SK-N-SH (cell line): ENCODE data around the gene C19orf44. TPM values are rescaled to one million over a fixed set of nuclear protein-coding genes. Genes with fewer than 3 reads are reported as not detected.

Experiments used
- CTCF ChIA-PET: fragments of 300-600, 350-600 bp; formaldehyde crosslinking; extraction: SDS; loops from one replicate; lab custom pipeline; 2021; lab: Yijun Ruan, JAX
- POLR2A ChIA-PET: fragments of 350-600 bp; sonication (Branson Sonifier 250); formaldehyde crosslinking; extraction: SDS; loops from one replicate; lab custom pipeline; 2020; ENCODE audit warnings: antibody characterized with exemption, inconsistent platforms; lab: Yijun Ruan, JAX
- DNase-seq: peaks from one replicate; pipeline ENCODE4 v3.0.0; 2012
- H2AFZ ChIP-seq: fragments of 200-600 bp; sonication (generic); 2 replicates; pipeline ENCODE4 v1.8.1; 2016; ENCODE audit warnings: antibody characterized with exemption, mild to moderate bottlenecking, low read depth
- H3F3A ChIP-seq: fragments of 200-600 bp; sonication (generic); replicated peaks from 2 replicates; pipeline ENCODE3; 2016; ENCODE audit warnings: antibody characterized with exemption, mild to moderate bottlenecking; ENCODE audit not compliant: insufficient read depth
- H3K27ac ChIP-seq, 2 experiments: fragments of 200-500 bp in 1 of 2; fragments of 200-600 bp in 1 of 2; sonication (Bioruptor generic) in 1 of 2; sonication (generic), shearing (Covaris generic) in 1 of 2; 2 replicates each; pipeline versions ENCODE4 v1.5.1 to v1.6.1; 2014 to 2016; ENCODE audit warnings: low read depth in 2 of 2, inconsistent platforms in 1 of 2, low read length in 1 of 2, mild to moderate bottlenecking in 1 of 2, mixed read lengths in 1 of 2
- H3K27me3 ChIP-seq: fragments of 200-600 bp; sonication (generic), shearing (Covaris generic); 2 replicates; pipeline ENCODE4 v1.6.1; 2016; ENCODE audit warnings: mixed run types; ENCODE audit not compliant: insufficient read depth
- H3K36me3 ChIP-seq, 2 experiments: fragments of 200-500 bp in 1 of 2; fragments of 200-600 bp in 1 of 2; sonication (Bioruptor generic) in 1 of 2; sonication (generic) in 1 of 2; replicated peaks in 1 of 2; 2 replicates each; pipeline versions ENCODE3 to v1.5.1; 2014 to 2016; ENCODE audit warnings: low read length in 1 of 2, mild to moderate bottlenecking in 1 of 2; ENCODE audit not compliant: insufficient read depth in 2 of 2, control insufficient read depth in 1 of 2
- H3K4me1 ChIP-seq, 2 experiments: fragments of 200-500 bp in 1 of 2; fragments of 200-600 bp in 1 of 2; sonication (Bioruptor generic) in 1 of 2; sonication (generic), shearing (Covaris generic) in 1 of 2; 2 replicates each; pipeline versions ENCODE4 v1.5.1 to v1.6.1; 2014 to 2016; ENCODE audit warnings: low read depth in 1 of 2, low read length in 1 of 2, mixed run types in 1 of 2; ENCODE audit not compliant: insufficient read depth in 2 of 2, control insufficient read depth in 1 of 2
- H3K4me2 ChIP-seq: fragments of 200-600 bp; sonication (generic), shearing (Covaris generic); 2 replicates; pipeline ENCODE4 v1.6.1; 2017; ENCODE audit warnings: mixed run types
- H3K4me3 ChIP-seq, 2 experiments: fragments of 200-500 bp in 1 of 2; fragments of 200-600 bp in 1 of 2; sonication (Bioruptor generic) in 1 of 2; sonication (generic), shearing (Covaris generic) in 1 of 2; 2 replicates each; pipeline versions ENCODE4 v1.5.1 to v1.8.1; 2014 to 2016; ENCODE audit warnings: low read depth in 2 of 2, inconsistent platforms in 1 of 2, low read length in 1 of 2, mild to moderate bottlenecking in 1 of 2, mixed read lengths in 1 of 2, moderate library complexity in 1 of 2
- H3K79me2 ChIP-seq: fragments of 200-600 bp; sonication (generic); 2 replicates; pipeline ENCODE4 v1.8.1; 2017; ENCODE audit warnings: mild to moderate bottlenecking; ENCODE audit not compliant: insufficient read depth
- H3K9ac ChIP-seq: fragments of 200-600 bp; sonication (generic); 2 replicates; pipeline ENCODE4 v1.6.1; 2017; ENCODE audit warnings: mixed run types
- H3K9me2 ChIP-seq: fragments of 200-600 bp; sonication (generic); 2 replicates; pipeline ENCODE4 v1.6.1; 2017; ENCODE audit warnings: mixed run types
- H3K9me3 ChIP-seq: fragments of 200-600 bp; sonication (generic); 2 replicates; pipeline ENCODE4 v1.6.1; 2017; ENCODE audit warnings: mixed run types, mild to moderate bottlenecking, moderate library complexity
- H4K20me1 ChIP-seq: fragments of 200-600 bp; sonication (generic); 2 replicates; pipeline ENCODE4 v1.6.1; 2017; ENCODE audit warnings: mild to moderate bottlenecking, mixed run types; ENCODE audit not compliant: insufficient read depth
- ELF1 ChIP-seq: IDR thresholded peaks from 2 replicates; pipeline ENCODE4 v1.4.0; 2012
- EZH2phosphoT487 ChIP-seq: fragments of 200-600 bp; sonication (generic); IDR thresholded peaks from 2 replicates; pipeline ENCODE4 v1.6.1; 2017; ENCODE audit warnings: low read depth, mixed run types, mild to moderate bottlenecking, antibody characterized with exemption, moderate library complexity, borderline replicate concordance
- MEF2A ChIP-seq: IDR thresholded peaks from 2 replicates; pipeline ENCODE4 v1.4.0; 2012; ENCODE audit warnings: low read depth, borderline replicate concordance
- NRF1 ChIP-seq: IDR thresholded peaks from 2 replicates; pipeline ENCODE4 v1.6.1; 2012; ENCODE audit warnings: low read depth, mild to moderate bottlenecking, low read length
- RAD21 ChIP-seq: IDR thresholded peaks from 2 replicates; pipeline ENCODE4 v1.6.1; 2012; ENCODE audit warnings: mild to moderate bottlenecking, low read length
- RXRA ChIP-seq: IDR thresholded peaks from 2 replicates; pipeline ENCODE4 v1.4.0; 2012; ENCODE audit warnings: low read depth, mild to moderate bottlenecking, borderline replicate concordance
- SIN3A ChIP-seq: IDR thresholded peaks from 2 replicates; pipeline ENCODE4 v1.6.1; 2012; ENCODE audit warnings: low read depth, mild to moderate bottlenecking, low read length, moderate library complexity, borderline replicate concordance
- YY1 ChIP-seq: IDR thresholded peaks from 2 replicates; pipeline ENCODE4 v1.4.0; 2012; ENCODE audit warnings: low read depth, mild to moderate bottlenecking
- WGBS: methylation state at CpG from one replicate; pipeline ENCODE4 v1.1.6; 2017; ENCODE audit warnings: low lambda C conversion rate; 5-methylcytosine and 5-hydroxymethylcytosine counted together
- polyA plus RNA-seq, 3 experiments: library from polyadenylated mRNA; depleted of rRNA; stranded (reverse); fragments of >200 nt; gene quantifications; 2 replicates each; pipeline ENCODE4 v1.2.3, GENCODE V29; 2012
- TF ChIP-seq, protein P1 (sequence below): IDR thresholded peaks from 2 replicates; pipeline ENCODE4 v1.4.0; 2012; ENCODE audit warnings: low read depth, borderline replicate concordance
- TF ChIP-seq, protein P2 (sequence below): fragments of 200-600 bp; sonication (generic); IDR thresholded peaks from 2 replicates; pipeline ENCODE4 v1.6.1; 2017; ENCODE audit warnings: antibody characterized with exemption, mild to moderate bottlenecking, moderate library complexity
- TF ChIP-seq, protein P3 (sequence below): fragments of 150-350 bp; IDR thresholded peaks from 2 replicates; pipeline ENCODE4 v1.6.1; 2016; ENCODE audit warnings: mild to moderate bottlenecking, low read depth, low read length

Gene C19orf44
- polyA plus RNA-seq, 1 of the 3 experiments (the other 2 are of a cell fraction) = 6.0 TPM

DNA sequence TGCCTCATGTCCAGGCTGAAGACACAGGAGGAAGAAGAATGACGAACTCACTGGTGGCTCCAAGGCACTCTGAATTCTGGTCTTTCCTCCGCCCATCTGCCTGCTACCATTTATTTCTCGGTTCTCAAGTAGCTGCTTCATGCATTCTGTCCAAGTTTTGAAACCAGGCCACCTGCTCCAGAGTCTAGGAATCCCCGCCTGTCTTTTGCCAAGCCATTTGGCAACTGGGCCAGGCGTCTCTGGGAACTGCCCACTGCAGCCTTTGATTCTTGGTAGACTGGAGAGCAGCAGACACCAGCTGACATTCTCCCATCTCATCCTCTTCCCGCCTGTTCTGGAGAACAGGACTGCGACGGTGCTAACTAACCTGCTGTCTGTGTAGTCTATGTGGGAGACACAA, 65.2 kb downstream of the C19orf44 start:
- Histone ChIP-seq H2AFZ (no peak overlapping the region), H3K36me3 (peaks cover 31 to 36% of the 10 kb centered on the region in 2 experiments), H3K9ac (no peak overlapping the region), H3K79me2 (no peaks in the 10 kb centered on the region; the same call in 1 of the 2 replicates), H3K27me3 (no peaks in the 10 kb centered on the region), H3K4me1 (no peaks in the 10 kb centered on the region), H3K9me3 (no peaks in the 10 kb centered on the region), H3F3A (no peaks in the 10 kb centered on the region), H3K4me2 (no peak overlapping the region), H4K20me1 (no peaks in the 10 kb centered on the region), H3K4me3 (no peak overlapping the region), H3K9me2 (no peaks in the 10 kb centered on the region), H3K27ac (no peak overlapping the region)
- CTCF ChIA-PET = interaction anchor here (1.0 kb wide), 1 partner anchor 57 kb away, joined by 3 read pairs; no protein-coding TSS in a partner anchor
- no peak for DNase-seq
- TF ChIP-seq RAD21 (no peak), ELF1 (no peak), EZH2phosphoT487 (no peak), NRF1 (no peak), MEF2A (no peak)
- TF ChIP-seq, protein P1, sequence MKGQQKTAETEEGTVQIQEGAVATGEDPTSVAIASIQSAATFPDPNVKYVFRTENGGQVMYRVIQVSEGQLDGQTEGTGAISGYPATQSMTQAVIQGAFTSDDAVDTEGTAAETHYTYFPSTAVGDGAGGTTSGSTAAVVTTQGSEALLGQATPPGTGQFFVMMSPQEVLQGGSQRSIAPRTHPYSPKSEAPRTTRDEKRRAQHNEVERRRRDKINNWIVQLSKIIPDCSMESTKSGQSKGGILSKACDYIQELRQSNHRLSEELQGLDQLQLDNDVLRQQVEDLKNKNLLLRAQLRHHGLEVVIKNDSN = no peak
- TF ChIP-seq, protein P2, sequence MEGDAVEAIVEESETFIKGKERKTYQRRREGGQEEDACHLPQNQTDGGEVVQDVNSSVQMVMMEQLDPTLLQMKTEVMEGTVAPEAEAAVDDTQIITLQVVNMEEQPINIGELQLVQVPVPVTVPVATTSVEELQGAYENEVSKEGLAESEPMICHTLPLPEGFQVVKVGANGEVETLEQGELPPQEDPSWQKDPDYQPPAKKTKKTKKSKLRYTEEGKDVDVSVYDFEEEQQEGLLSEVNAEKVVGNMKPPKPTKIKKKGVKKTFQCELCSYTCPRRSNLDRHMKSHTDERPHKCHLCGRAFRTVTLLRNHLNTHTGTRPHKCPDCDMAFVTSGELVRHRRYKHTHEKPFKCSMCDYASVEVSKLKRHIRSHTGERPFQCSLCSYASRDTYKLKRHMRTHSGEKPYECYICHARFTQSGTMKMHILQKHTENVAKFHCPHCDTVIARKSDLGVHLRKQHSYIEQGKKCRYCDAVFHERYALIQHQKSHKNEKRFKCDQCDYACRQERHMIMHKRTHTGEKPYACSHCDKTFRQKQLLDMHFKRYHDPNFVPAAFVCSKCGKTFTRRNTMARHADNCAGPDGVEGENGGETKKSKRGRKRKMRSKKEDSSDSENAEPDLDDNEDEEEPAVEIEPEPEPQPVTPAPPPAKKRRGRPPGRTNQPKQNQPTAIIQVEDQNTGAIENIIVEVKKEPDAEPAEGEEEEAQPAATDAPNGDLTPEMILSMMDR = no peak
- 95% methylated on average over 8 of the region's 8 CpGs for WGBS
- POLR2A ChIA-PET = no interaction called here

DNA sequence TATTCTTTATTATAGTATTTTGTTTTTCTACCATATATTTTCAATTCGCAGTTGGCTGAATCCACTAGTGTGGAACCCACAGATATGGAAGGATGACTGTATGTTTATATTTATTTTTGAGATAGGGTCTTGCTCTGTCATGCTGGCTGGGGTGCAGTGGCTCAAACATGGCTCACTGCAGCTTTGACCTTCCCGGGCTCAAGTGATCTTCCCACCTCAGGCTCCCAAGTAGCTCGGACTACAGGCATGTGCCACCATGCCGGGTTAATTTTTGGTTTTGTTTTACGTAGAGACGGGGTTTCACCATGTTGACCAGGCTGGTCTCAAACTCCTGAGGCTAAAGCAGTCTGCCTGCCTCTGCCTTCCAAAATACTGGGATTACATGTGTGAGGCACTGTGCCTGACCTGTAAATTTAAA, 66.4 kb downstream of the C19orf44 start:
- CTCF ChIA-PET = no interaction called here
- Histone ChIP-seq H3K27ac (no peak overlapping the region), H2AFZ (no peak overlapping the region), H3K4me3 (no peak overlapping the region), H3K27me3 (no peaks in the 10 kb centered on the region), H3K9me2 (no peaks in the 10 kb centered on the region), H3F3A (no peaks in the 10 kb centered on the region), H3K9me3 (no peaks in the 10 kb centered on the region), H4K20me1 (no peaks in the 10 kb centered on the region), H3K9ac (no peak overlapping the region), H3K79me2 (peaks cover 8% of the 10 kb centered on the region; the same call in 1 of the 2 replicates), H3K4me2 (no peak overlapping the region), H3K4me1 (no peaks in the 10 kb centered on the region), H3K36me3 (peaks cover 41 to 45% of the 10 kb centered on the region in 2 experiments)
- WGBS = 93% methylated on average over 6 of the region's 6 CpGs
- no peak for TF ChIP-seq SIN3A
- TF ChIP-seq, protein P3, sequence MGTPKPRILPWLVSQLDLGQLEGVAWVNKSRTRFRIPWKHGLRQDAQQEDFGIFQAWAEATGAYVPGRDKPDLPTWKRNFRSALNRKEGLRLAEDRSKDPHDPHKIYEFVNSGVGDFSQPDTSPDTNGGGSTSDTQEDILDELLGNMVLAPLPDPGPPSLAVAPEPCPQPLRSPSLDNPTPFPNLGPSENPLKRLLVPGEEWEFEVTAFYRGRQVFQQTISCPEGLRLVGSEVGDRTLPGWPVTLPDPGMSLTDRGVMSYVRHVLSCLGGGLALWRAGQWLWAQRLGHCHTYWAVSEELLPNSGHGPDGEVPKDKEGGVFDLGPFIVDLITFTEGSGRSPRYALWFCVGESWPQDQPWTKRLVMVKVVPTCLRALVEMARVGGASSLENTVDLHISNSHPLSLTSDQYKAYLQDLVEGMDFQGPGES = no peak
- no peak for TF ChIP-seq ELF1
- no peak for TF ChIP-seq RXRA
- TF ChIP-seq YY1 = no peak
- POLR2A ChIA-PET = interaction anchor here (0.7 kb wide), 1 partner anchor 9 kb away, joined by 3 read pairs; no protein-coding TSS in a partner anchor
- DNase-seq = no peak
